Tibial nerve (tissue), 4 donors: ENCODE results near the gene WNT6.

Source experiments
- CTCF ChIP-seq, 5 experiments: fragments of 200-600 bp in 3 of 5; fragments of 450-650 bp in 2 of 5; sonication (generic) in 3 of 5; IDR thresholded peaks; one replicate each; pipeline ENCODE4 v1.5.1; 2016 to 2019; ENCODE audit warnings: antibody characterized with exemption in 5 of 5, mild to moderate bottlenecking in 3 of 5, moderate library complexity in 2 of 5
- EP300 ChIP-seq, 2 donors: sonication (generic); formaldehyde crosslinking; IDR thresholded peaks; one replicate each; pipeline ENCODE4 v1.6.1; 2017; ENCODE audit warnings: antibody characterized with exemption in 2 of 2, mild to moderate bottlenecking in 1 of 2
- POLR2A ChIP-seq, 2 donors: fragments of 450-650 bp; IDR thresholded peaks; one replicate each; pipeline ENCODE4 v1.6.1; 2017; ENCODE audit warnings: antibody characterized with exemption in 2 of 2, mild to moderate bottlenecking in 2 of 2, moderate library complexity in 2 of 2

GRCh38 chr2:218910741-218911140 is 51.1 kb downstream of the WNT6 start:
- TF ChIP-seq CTCF (IDR thresholded peaks at IDR 0.05) (no peak), EP300 (IDR thresholded peaks at IDR 0.05) (no peak), POLR2A (IDR thresholded peaks at IDR 0.05) (no peak)
